ENCODE data around the gene ABLIM2.

ABLIM2 gene

GRCh38 chr4:8099981-8100464 is 58.6 kb downstream of the ABLIM2 start:
- H3K4me3 ChIP-seq (ENCODE audit: low read depth, low read length): no peak overlapping the region
- no peak for TF ChIP-seq CTCF (IDR thresholded peaks at IDR 0.05; ENCODE audit: control insufficient read depth, extremely low read depth, insufficient read depth)
- DNase-seq (ENCODE audit: low read depth): no peak

GRCh38 chr4:8098506-8098905 is 60.1 kb downstream of the ABLIM2 start:
- TF ChIP-seq CTCF (IDR thresholded peaks at IDR 0.05; ENCODE audit: control insufficient read depth, extremely low read depth, insufficient read depth): no peak
- H3K4me3 ChIP-seq (ENCODE audit: low read depth, low read length): no peak overlapping the region
- no peak for DNase-seq (ENCODE audit: low read depth)

GRCh38 chr4:8097721-8098345 is 60.8 kb downstream of the ABLIM2 start:
- no peak for DNase-seq (ENCODE audit: low read depth)
- TF ChIP-seq CTCF (IDR thresholded peaks at IDR 0.05; ENCODE audit: control insufficient read depth, extremely low read depth, insufficient read depth): no peak
- no peak overlapping the region for H3K4me3 ChIP-seq (ENCODE audit: low read depth, low read length)

GRCh38 chr4:8097141-8097541 is 61.5 kb downstream of the ABLIM2 start:
- H3K4me3 ChIP-seq (ENCODE audit: low read depth, low read length): no peak overlapping the region
- no peak for TF ChIP-seq CTCF (IDR thresholded peaks at IDR 0.05; ENCODE audit: control insufficient read depth, extremely low read depth, insufficient read depth)
- no peak for DNase-seq (ENCODE audit: low read depth)

- no peak for TF ChIP-seq CTCF (IDR thresholded peaks at IDR 0.05; ENCODE audit: control insufficient read depth, extremely low read depth, insufficient read depth)
- no peak for DNase-seq (ENCODE audit: low read depth)
- no peak overlapping the region for H3K4me3 ChIP-seq (ENCODE audit: low read depth, low read length)
Observed at GRCh38 chr4:8096690-8097061, 61.9 kb downstream of the ABLIM2 start.

GRCh38 chr4:8095956-8096689 is 62.5 kb downstream of the ABLIM2 start:
- TF ChIP-seq CTCF (IDR thresholded peaks at IDR 0.05; ENCODE audit: control insufficient read depth, extremely low read depth, insufficient read depth): no peak
- no peak for DNase-seq (ENCODE audit: low read depth)
- no peak overlapping the region for H3K4me3 ChIP-seq (ENCODE audit: low read depth, low read length)
